Gastroesophageal sphincter (tissue), 3 donors: Measurements from ENCODE around the gene PRR12.

Experiments
- EP300 ChIP-seq: sonication (generic); formaldehyde crosslinking; IDR thresholded peaks from one replicate; pipeline ENCODE4 v1.6.1; 2017; ENCODE audit warnings: antibody characterized with exemption, mild to moderate bottlenecking
- POLR2A ChIP-seq, 2 donors: fragments of 450-650 bp; IDR thresholded peaks; one replicate each; pipeline ENCODE4 v1.6.1; 2017; ENCODE audit warnings: antibody characterized with exemption in 2 of 2, mild to moderate bottlenecking in 2 of 2, moderate library complexity in 1 of 2
- POLR2AphosphoS5 ChIP-seq: sonication (generic); formaldehyde crosslinking; IDR thresholded peaks from one replicate; pipeline ENCODE4 v1.6.1; 2017; ENCODE audit warnings: antibody characterized with exemption
- TF ChIP-seq, protein P1 (sequence below), 4 experiments: fragments of 200-600 bp in 2 of 4; fragments of 450-650 bp in 2 of 4; sonication (generic) in 1 of 4; IDR thresholded peaks; one replicate each; pipeline ENCODE4 v1.5.1; 2017 to 2019; ENCODE audit warnings: antibody characterized with exemption in 4 of 4, mild to moderate bottlenecking in 2 of 4, moderate library complexity in 2 of 4

GRCh38 chr19:49669516-49669915 lies 78.5 kb downstream of the PRR12 start:
- TF ChIP-seq POLR2A (IDR thresholded peaks at IDR 0.05) (no peak), POLR2AphosphoS5 (no peak), EP300 (no peak)
- TF ChIP-seq, protein P1, sequence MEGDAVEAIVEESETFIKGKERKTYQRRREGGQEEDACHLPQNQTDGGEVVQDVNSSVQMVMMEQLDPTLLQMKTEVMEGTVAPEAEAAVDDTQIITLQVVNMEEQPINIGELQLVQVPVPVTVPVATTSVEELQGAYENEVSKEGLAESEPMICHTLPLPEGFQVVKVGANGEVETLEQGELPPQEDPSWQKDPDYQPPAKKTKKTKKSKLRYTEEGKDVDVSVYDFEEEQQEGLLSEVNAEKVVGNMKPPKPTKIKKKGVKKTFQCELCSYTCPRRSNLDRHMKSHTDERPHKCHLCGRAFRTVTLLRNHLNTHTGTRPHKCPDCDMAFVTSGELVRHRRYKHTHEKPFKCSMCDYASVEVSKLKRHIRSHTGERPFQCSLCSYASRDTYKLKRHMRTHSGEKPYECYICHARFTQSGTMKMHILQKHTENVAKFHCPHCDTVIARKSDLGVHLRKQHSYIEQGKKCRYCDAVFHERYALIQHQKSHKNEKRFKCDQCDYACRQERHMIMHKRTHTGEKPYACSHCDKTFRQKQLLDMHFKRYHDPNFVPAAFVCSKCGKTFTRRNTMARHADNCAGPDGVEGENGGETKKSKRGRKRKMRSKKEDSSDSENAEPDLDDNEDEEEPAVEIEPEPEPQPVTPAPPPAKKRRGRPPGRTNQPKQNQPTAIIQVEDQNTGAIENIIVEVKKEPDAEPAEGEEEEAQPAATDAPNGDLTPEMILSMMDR (IDR thresholded peaks at IDR 0.05) = no peak
